ENCODE data around the gene ENTPD1. TPM values are rescaled to one million over a fixed set of nuclear protein-coding genes. Genes with fewer than 3 reads are reported as not detected.
"Not testable (repeated sequence)": the region's sequence is repeated elsewhere in the genome, so short reads cannot be mapped to it uniquely, and the experiment has no call there.

Gene ENTPD1
- polyA plus RNA-seq, 1 donor, result 10.4 TPM

GRCh38 chr10:95758351-95759025 lies 2.5 kb downstream of the ENTPD1 start:
- DNase-seq, result no peak

GRCh38 chr10:95759233-95759826 lies 3.4 kb downstream of the ENTPD1 start:
- DNase-seq, result no peak

- DNase-seq, result no peak
Observed at GRCh38 chr10:95761939-95762492, 6.1 kb downstream of the ENTPD1 start.

GRCh38 chr10:95767884-95768556 lies 12.1 kb downstream of the ENTPD1 start:
- DNase-seq, result no peak

- DNase-seq, result no peak
Observed at GRCh38 chr10:95770084-95770720, 14.2 kb downstream of the ENTPD1 start.

- not testable (repeated sequence) for DNase-seq
Observed at GRCh38 chr10:95773454-95773853, 17.5 kb downstream of the ENTPD1 start.

- DNase-seq, result not testable (repeated sequence)
Observed at GRCh38 chr10:95777638-95778037, 21.7 kb downstream of the ENTPD1 start.

GRCh38 chr10:95782318-95782717 lies 26.4 kb downstream of the ENTPD1 start:
- DNase-seq, result no peak

GRCh38 chr10:95783741-95784140 lies 27.8 kb downstream of the ENTPD1 start:
- no peak for DNase-seq

GRCh38 chr10:95784279-95784913 lies 28.4 kb downstream of the ENTPD1 start:
- DNase-seq, result no peak

- DNase-seq, result no peak
Observed at GRCh38 chr10:95785317-95785716, 29.4 kb downstream of the ENTPD1 start.

- no peak for DNase-seq
Observed at GRCh38 chr10:95785942-95786669, 30.1 kb downstream of the ENTPD1 start.

GRCh38 chr10:95787447-95787846 lies 31.5 kb downstream of the ENTPD1 start:
- DNase-seq, result no peak

GRCh38 chr10:95788830-95789229 lies 32.9 kb downstream of the ENTPD1 start:
- no peak for DNase-seq

- no peak for DNase-seq
Observed at GRCh38 chr10:95789902-95790301, 33.9 kb downstream of the ENTPD1 start.

- no peak for DNase-seq
Observed at GRCh38 chr10:95790982-95791381, 35.0 kb downstream of the ENTPD1 start.

- DNase-seq, result no peak
Observed at GRCh38 chr10:95791425-95791979, 35.5 kb downstream of the ENTPD1 start.

GRCh38 chr10:95792211-95792780 lies 36.3 kb downstream of the ENTPD1 start:
- DNase-seq, result no peak

- DNase-seq, result peak; percentile 25
Observed at GRCh38 chr10:95792874-95793285, 36.9 kb downstream of the ENTPD1 start.

- DNase-seq, result peak; percentile 9
Observed at GRCh38 chr10:95793401-95794045, 37.6 kb downstream of the ENTPD1 start.

- no peak for DNase-seq
Observed at GRCh38 chr10:95794195-95794594, 38.2 kb downstream of the ENTPD1 start.

Measured in hindlimb muscle (tissue), 1 donor.